Measurements from ENCODE around the gene PANX3. TPM values are rescaled to one million over a fixed set of nuclear protein-coding genes. Genes with fewer than 3 reads are reported as not detected.

PANX3 gene
- total RNA-seq, 1 donor: not detected

DNA sequence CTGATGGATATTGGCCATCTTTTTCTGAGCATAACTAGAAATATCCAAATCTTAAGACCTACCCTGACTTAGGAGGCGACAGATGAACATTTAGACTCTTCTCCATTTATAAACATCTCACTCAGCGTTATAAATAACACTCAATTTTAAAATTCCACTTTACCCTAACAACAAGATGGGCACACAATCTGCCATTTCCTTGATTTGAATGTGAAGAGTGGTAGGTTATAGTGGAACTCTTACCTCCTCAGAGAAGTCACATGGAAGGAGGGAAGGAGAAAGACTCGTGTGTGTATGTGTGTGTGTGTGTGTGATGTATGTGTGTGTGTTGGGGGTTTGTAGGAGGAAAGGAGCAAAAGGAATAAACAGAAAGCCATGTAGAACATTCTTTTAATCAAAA is 47.3 kb downstream of the PANX3 start:
- Histone ChIP-seq H3K9me3 (ENCODE audit: low read depth, low read length) (no peaks in the 10 kb centered on the region), H3K36me3 (ENCODE audit: insufficient read depth, low read length) (no peaks in the 10 kb centered on the region), H2AFZ (ENCODE audit: low read length) (no peak overlapping the region), H3K79me2 (ENCODE audit: insufficient read depth, low read length) (no peaks in the 10 kb centered on the region), H3K4me1 (ENCODE audit: insufficient read depth, low read length) (no peaks in the 10 kb centered on the region), H4K20me1 (ENCODE audit: insufficient read depth, low read length) (no peaks in the 10 kb centered on the region), H3K27me3 (ENCODE audit: insufficient read depth, low read length) (no peaks in the 10 kb centered on the region), H3K4me2 (ENCODE audit: insufficient read depth, low read length) (no peak overlapping the region), H3K4me3 (ENCODE audit: insufficient read depth, low read length) (no peak overlapping the region), H3K27ac (ENCODE audit: low read depth, low read length) (no peak overlapping the region)
- TF ChIP-seq, protein P1, sequence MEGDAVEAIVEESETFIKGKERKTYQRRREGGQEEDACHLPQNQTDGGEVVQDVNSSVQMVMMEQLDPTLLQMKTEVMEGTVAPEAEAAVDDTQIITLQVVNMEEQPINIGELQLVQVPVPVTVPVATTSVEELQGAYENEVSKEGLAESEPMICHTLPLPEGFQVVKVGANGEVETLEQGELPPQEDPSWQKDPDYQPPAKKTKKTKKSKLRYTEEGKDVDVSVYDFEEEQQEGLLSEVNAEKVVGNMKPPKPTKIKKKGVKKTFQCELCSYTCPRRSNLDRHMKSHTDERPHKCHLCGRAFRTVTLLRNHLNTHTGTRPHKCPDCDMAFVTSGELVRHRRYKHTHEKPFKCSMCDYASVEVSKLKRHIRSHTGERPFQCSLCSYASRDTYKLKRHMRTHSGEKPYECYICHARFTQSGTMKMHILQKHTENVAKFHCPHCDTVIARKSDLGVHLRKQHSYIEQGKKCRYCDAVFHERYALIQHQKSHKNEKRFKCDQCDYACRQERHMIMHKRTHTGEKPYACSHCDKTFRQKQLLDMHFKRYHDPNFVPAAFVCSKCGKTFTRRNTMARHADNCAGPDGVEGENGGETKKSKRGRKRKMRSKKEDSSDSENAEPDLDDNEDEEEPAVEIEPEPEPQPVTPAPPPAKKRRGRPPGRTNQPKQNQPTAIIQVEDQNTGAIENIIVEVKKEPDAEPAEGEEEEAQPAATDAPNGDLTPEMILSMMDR (IDR thresholded peaks at IDR 0.05; ENCODE audit: extremely low read depth, low read depth, low read length): no peak
- no peak for DNase-seq (ENCODE audit: insufficient read length, low spot score, missing footprints)

DNA sequence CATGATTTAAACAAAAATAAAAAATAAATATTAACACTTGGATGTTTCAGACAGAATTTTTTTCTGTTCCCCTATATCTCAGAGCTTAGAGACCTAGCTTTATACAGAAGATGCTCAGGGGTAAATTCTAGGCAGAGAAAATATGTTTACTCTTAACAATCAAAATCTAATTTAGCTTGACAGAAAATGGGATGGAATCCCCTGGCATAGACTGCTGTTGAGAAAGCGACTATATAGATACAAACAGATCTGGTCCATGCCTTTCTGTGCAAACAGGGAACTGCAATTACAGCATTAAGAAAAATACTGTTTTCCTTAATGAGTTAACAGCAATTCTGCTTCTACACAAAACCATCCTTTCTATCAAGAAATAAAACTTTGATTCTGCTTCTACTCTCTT is 47.8 kb downstream of the PANX3 start:
- Histone ChIP-seq H2AFZ (ENCODE audit: low read length) (no peak overlapping the region), H3K9me3 (ENCODE audit: low read depth, low read length) (no peaks in the 10 kb centered on the region), H3K27ac (ENCODE audit: low read depth, low read length) (no peak overlapping the region), H3K4me1 (ENCODE audit: insufficient read depth, low read length) (no peaks in the 10 kb centered on the region), H3K36me3 (ENCODE audit: insufficient read depth, low read length) (no peaks in the 10 kb centered on the region), H3K4me3 (ENCODE audit: insufficient read depth, low read length) (no peak overlapping the region), H4K20me1 (ENCODE audit: insufficient read depth, low read length) (no peaks in the 10 kb centered on the region), H3K27me3 (ENCODE audit: insufficient read depth, low read length) (no peaks in the 10 kb centered on the region), H3K79me2 (ENCODE audit: insufficient read depth, low read length) (no peaks in the 10 kb centered on the region), H3K4me2 (ENCODE audit: insufficient read depth, low read length) (no peak overlapping the region)
- no peak for DNase-seq (ENCODE audit: insufficient read length, low spot score, missing footprints)
- TF ChIP-seq, protein P1 (IDR thresholded peaks at IDR 0.05; ENCODE audit: extremely low read depth, low read depth, low read length): no peak

DNA sequence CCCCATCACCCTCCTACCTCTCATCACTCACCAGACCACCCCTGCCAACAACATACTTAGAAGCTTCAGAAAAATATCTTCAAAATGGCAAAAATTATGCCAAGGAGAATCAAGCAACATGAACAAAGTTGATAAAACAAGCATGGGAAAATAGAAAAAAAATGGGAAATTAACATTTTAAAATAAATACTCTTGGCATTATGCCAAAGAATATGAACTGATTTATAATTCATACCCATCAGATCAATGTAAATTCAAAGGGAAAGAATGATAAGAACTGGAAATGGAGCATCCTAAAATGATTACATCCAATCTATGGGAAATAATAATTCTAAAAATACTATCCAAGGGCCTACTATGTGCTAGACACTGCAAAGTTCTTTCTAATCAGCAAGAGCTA is 50.3 kb downstream of the PANX3 start:
- Histone ChIP-seq H3K27me3 (ENCODE audit: insufficient read depth, low read length) (no peaks in the 10 kb centered on the region), H2AFZ (ENCODE audit: low read length) (no peak overlapping the region), H3K27ac (ENCODE audit: low read depth, low read length) (no peak overlapping the region), H3K9me3 (ENCODE audit: low read depth, low read length) (no peaks in the 10 kb centered on the region), H4K20me1 (ENCODE audit: insufficient read depth, low read length) (no peaks in the 10 kb centered on the region), H3K4me1 (ENCODE audit: insufficient read depth, low read length) (no peaks in the 10 kb centered on the region), H3K79me2 (ENCODE audit: insufficient read depth, low read length) (no peaks in the 10 kb centered on the region), H3K4me3 (ENCODE audit: insufficient read depth, low read length) (no peak overlapping the region), H3K4me2 (ENCODE audit: insufficient read depth, low read length) (no peak overlapping the region), H3K36me3 (ENCODE audit: insufficient read depth, low read length) (no peaks in the 10 kb centered on the region)
- TF ChIP-seq, protein P1 (IDR thresholded peaks at IDR 0.05; ENCODE audit: extremely low read depth, low read depth, low read length): no peak
- DNase-seq (ENCODE audit: insufficient read length, low spot score, missing footprints): no peak

DNA sequence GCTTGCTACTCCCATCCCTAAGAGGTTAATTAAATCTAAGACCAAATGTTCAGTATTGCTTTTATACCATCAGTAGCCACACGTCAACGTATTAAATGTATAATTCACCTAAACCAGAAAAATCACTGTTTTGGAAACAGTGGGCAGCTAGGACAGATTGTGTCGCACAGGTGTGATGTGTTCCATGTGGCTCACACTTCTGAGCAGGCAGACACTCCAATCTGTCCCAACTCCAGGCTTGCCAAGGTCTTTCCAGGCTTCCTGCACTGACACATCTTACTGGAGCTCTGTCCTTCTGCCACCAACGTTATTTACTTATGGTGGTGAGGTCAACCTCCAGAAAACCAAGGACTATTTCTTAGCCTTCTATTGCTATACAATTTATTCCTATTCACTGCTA is 50.9 kb downstream of the PANX3 start:
- no peak for DNase-seq (ENCODE audit: insufficient read length, low spot score, missing footprints)
- Histone ChIP-seq H3K36me3 (ENCODE audit: insufficient read depth, low read length) (no peaks in the 10 kb centered on the region), H3K4me3 (ENCODE audit: insufficient read depth, low read length) (no peak overlapping the region), H3K27ac (ENCODE audit: low read depth, low read length) (no peak overlapping the region), H3K4me1 (ENCODE audit: insufficient read depth, low read length) (no peaks in the 10 kb centered on the region), H3K27me3 (ENCODE audit: insufficient read depth, low read length) (no peaks in the 10 kb centered on the region), H2AFZ (ENCODE audit: low read length) (no peak overlapping the region), H3K9me3 (ENCODE audit: low read depth, low read length) (no peaks in the 10 kb centered on the region), H4K20me1 (ENCODE audit: insufficient read depth, low read length) (no peaks in the 10 kb centered on the region), H3K79me2 (ENCODE audit: insufficient read depth, low read length) (no peaks in the 10 kb centered on the region), H3K4me2 (ENCODE audit: insufficient read depth, low read length) (no peak overlapping the region)
- TF ChIP-seq, protein P1 (IDR thresholded peaks at IDR 0.05; ENCODE audit: extremely low read depth, low read depth, low read length): no peak
